HAP-1 (cell line): ENCODE data around the gene CYP11A1.
"Not testable (repeated sequence)": the region's sequence is repeated elsewhere in the genome, so short reads cannot be mapped to it uniquely, and the experiment has no call there.

Experiments used
- DNase-seq, 2 experiments: peaks; one replicate each; pipeline ENCODE4 v3.0.0-alpha.2; 2016 to 2020; ENCODE audit warnings: low spot score in 2 of 2
- H3K27me3 ChIP-seq: fragments of 250-450 bp; sonication (Bioruptor Pico); 2 replicates; pipeline ENCODE4 v1.5.1; 2020; ENCODE audit warnings: low read depth, mild to moderate bottlenecking, moderate library complexity
- H3K36me3 ChIP-seq: fragments of 250-450 bp; sonication (Bioruptor Pico); replicated peaks from 2 replicates; pipeline ENCODE4 v1.5.1; 2020; ENCODE audit warnings: mild to moderate bottlenecking
- H3K4me1 ChIP-seq: fragments of 250-450 bp; sonication (Bioruptor Pico); 2 replicates; pipeline ENCODE4 v1.5.1; 2020; ENCODE audit warnings: mild to moderate bottlenecking
- H3K4me3 ChIP-seq: fragments of 250-450 bp; sonication (Bioruptor Pico); 2 replicates; pipeline ENCODE4 v1.5.1; 2020; ENCODE audit warnings: mild to moderate bottlenecking, moderate library complexity
- H3K9me3 ChIP-seq: fragments of 250-450 bp; sonication (Bioruptor Pico); 2 replicates; pipeline ENCODE4 v1.5.1; 2020; ENCODE audit warnings: mild to moderate bottlenecking, moderate library complexity
- in situ Hi-C: fragments of 300-500 bp; cut with MboI; formaldehyde crosslinking; loops from 3 replicates; pipeline ENCODE4 v1.14.3; 2020; ENCODE audit warnings: low sequenced_read_pairs, inconsistent platforms, mixed read lengths

The CYP11A1 gene

GRCh38 chr15:74397239-74398068 lies 30.0 kb upstream of the CYP11A1 start:
- in situ Hi-C loops: no loop called here
- Histone ChIP-seq H3K36me3 (no peaks in the 10 kb centered on the region), H3K4me1 (no peaks in the 10 kb centered on the region), H3K9me3 (no peaks in the 10 kb centered on the region), H3K27me3 (peaks cover 20% of the 10 kb centered on the region), H3K4me3 (no peak overlapping the region)
- no peak for DNase-seq

DNA sequence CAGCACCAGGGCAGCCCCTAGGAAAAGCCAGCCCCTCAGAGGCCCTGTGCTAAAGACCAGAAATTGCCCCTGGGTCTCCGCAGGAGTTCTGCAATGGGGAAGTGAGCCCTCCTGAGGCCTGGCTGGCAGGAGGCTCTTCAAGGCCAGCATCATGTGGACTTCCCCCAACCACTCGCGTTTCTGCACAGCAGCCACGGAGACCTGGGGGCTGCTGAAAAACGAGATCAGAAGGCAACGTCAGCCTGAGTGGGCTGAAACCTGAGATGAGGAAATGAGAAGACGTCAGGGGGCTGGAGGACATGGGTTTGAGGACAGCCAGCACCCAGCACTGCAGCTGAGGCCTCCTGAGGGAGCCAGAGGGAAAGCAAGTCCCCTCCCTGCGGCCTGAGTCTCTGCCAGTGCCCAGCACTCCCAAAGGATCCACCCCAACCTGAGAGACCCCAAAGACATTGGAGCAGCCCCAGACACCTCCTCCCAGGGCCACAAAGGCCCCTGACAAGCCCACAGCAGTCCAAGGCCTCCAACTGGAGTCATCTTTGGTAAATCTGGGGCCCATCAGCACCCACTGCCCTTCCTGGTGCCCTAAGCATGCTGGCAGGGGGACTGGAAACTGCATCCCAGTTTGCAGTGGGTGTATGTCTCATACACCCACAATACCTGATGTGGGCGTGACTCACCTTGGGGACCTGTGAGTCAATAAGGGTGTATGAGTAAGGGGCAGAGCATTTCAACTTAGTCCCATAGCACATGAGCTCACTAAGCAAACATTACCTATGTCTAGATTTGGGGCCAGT lies 29.2 kb upstream of the CYP11A1 start:
- DNase-seq: no peak

DNA sequence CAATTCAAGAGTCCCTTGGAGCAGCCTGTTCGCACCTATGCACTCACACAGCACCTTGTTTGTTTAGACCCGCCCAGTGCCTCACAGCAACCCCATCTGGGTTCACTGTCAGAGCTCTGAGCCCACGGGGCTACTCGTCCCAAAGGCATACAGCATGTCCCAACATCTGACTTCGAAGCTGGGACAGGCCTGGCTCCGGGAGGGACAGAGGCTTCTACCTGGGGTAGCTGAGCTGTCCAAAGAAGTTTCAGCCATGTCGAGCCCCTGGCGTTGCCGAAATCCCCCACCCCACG lies 28.6 kb upstream of the CYP11A1 start:
- in situ Hi-C loops: no loop called here
- H3K9me3 ChIP-seq: no peaks in the 10 kb centered on the region
- H3K4me1 ChIP-seq: no peaks in the 10 kb centered on the region
- no peaks in the 10 kb centered on the region for H3K36me3 ChIP-seq
- no peak for DNase-seq
- no peak overlapping the region for H3K4me3 ChIP-seq
- H3K27me3 ChIP-seq: peaks cover 8% of the 10 kb centered on the region

More for the DNA sequence above, 29.2 kb upstream of the CYP11A1 start:
- Histone ChIP-seq H3K27me3 (peaks cover 12% of the 10 kb centered on the region), H3K4me3 (no peak overlapping the region), H3K9me3 (no peaks in the 10 kb centered on the region), H3K36me3 (no peaks in the 10 kb centered on the region), H3K4me1 (no peaks in the 10 kb centered on the region)
- in situ Hi-C loops: no loop called here

DNA sequence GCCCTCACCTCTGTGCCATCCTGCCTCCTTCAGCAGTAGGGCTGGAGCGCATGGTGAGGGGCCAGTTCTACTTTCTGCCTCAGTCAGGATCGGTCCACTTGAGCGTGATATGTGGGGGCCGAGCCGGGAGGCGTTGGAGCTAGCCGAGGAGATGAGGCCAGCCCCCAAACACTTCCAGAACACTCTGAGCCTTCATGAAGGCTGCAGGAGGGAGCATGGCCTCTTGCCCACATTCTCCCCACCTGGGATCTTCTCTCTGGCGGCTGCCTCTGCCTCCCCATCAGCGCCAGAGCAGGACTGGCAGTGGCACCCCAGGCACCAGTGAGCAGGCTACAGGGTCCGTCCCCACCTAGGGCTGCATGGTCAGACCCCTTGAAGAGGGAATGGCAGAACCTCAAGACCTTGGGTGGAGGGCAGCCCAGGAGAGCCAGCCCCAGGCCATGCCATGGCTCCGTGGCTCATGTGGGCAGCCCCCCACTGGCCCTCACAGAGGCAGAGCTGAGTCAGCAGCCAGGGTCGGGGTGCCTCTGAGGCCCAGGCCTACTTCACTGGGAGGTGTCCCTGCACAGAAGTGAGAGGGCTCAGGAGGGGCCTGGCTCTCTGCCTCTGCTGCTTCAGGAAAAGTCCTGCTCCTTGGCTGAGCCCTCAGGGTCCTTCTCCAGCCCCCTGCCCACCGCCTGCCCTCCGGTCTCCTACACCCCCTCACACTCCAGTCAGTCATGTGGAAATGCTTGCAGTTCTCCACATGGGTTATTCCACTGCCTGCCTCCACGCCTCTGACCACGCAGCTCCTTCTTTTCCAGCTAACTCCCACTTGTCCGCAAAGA lies 28.1 kb upstream of the CYP11A1 start:
- no peaks in the 10 kb centered on the region for H3K9me3 ChIP-seq
- H3K36me3 ChIP-seq: no peaks in the 10 kb centered on the region
- H3K4me3 ChIP-seq: no peak overlapping the region
- peaks cover 4% of the 10 kb centered on the region for H3K27me3 ChIP-seq
- in situ Hi-C loops: no loop called here
- DNase-seq: no peak
- no peaks in the 10 kb centered on the region for H3K4me1 ChIP-seq

DNA sequence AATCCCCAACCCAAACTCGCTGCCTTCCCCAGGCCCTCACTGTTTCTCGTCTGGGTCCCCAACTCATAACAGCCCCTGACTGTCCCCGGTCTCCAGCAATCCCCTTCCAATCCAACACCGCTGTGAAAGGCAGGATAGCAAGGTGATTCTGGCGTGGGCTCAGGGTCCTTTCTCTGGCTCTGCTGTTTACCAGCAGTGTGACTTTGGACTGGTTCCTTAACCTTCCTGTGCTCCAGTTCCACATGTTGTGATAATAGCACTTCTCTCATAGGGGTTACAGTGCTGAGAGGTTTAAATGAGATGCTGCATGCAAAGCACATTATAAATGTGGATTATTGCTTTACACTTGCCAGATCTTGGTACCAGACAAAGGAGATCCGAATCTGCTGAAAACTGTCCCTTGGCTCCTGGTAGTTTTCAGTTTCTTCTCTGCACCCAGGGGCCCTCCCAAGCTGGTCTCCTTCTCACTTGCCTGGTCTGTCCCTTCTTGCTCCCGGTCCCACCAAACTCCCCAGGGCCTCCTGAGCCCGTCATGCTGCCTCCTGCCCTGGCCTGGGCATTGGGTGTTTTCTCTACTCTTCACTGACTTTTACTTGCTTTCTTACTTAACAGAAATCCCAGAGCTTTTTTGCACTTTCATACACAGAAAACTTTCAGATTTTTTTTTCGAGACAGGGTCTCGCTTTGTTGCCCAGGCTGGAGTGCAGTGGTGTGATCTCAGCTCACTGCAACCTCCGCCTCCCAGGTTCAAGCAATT lies 26.8 kb upstream of the CYP11A1 start:
- Histone ChIP-seq H3K4me1 (no peaks in the 10 kb centered on the region), H3K4me3 (no peak overlapping the region), H3K9me3 (no peaks in the 10 kb centered on the region), H3K36me3 (no peaks in the 10 kb centered on the region), H3K27me3 (peaks cover 4% of the 10 kb centered on the region)
- in situ Hi-C loops: no loop called here
- no peak for DNase-seq

- no peak overlapping the region for H3K4me3 ChIP-seq
- no peak for DNase-seq
- H3K27me3 ChIP-seq: peaks cover 4% of the 10 kb centered on the region
- no peaks in the 10 kb centered on the region for H3K36me3 ChIP-seq
- H3K4me1 ChIP-seq: no peaks in the 10 kb centered on the region
- in situ Hi-C loops: no loop called here
- H3K9me3 ChIP-seq: no peaks in the 10 kb centered on the region
Observed at GRCh38 chr15:74393423-74393822, 26.0 kb upstream of the CYP11A1 start.

- H3K27me3 ChIP-seq: peaks cover 4% of the 10 kb centered on the region
- no peaks in the 10 kb centered on the region for H3K4me1 ChIP-seq
- DNase-seq: no peak
- H3K9me3 ChIP-seq: no peaks in the 10 kb centered on the region
- no peak overlapping the region for H3K4me3 ChIP-seq
- in situ Hi-C loops: no loop called here
- H3K36me3 ChIP-seq: no peaks in the 10 kb centered on the region
Observed at GRCh38 chr15:74392902-74393301, 25.5 kb upstream of the CYP11A1 start.

DNA sequence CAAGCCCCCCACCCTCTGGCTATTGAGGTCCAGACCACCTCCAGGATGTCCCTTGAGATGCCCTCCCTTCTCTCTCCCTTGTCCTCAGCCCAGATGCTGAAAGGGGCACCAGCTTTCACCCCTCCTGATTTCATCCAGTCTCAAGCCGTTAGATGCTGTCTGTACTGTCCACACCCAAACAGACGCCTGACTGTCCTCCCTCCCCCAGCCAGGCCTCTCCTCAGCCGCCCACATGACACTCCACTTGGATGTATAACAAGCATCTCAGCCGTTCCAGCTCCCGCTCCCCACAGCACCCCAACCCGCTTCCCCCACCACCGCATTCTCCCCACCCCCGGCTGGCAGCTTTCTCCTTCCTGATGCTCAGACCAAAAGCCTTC lies 25.0 kb upstream of the CYP11A1 start:
- Histone ChIP-seq H3K36me3 (no peaks in the 10 kb centered on the region), H3K9me3 (no peaks in the 10 kb centered on the region), H3K4me1 (no peaks in the 10 kb centered on the region), H3K4me3 (no peak overlapping the region), H3K27me3 (peaks cover 4% of the 10 kb centered on the region)
- in situ Hi-C loops: no loop called here
- DNase-seq: no peak

- Histone ChIP-seq H3K4me3 (no peak overlapping the region), H3K27me3 (peaks cover 4% of the 10 kb centered on the region), H3K9me3 (no peaks in the 10 kb centered on the region), H3K36me3 (no peaks in the 10 kb centered on the region), H3K4me1 (no peaks in the 10 kb centered on the region)
- no peak for DNase-seq
- in situ Hi-C loops: no loop called here
Observed at GRCh38 chr15:74391582-74392450, 24.4 kb upstream of the CYP11A1 start.

DNA sequence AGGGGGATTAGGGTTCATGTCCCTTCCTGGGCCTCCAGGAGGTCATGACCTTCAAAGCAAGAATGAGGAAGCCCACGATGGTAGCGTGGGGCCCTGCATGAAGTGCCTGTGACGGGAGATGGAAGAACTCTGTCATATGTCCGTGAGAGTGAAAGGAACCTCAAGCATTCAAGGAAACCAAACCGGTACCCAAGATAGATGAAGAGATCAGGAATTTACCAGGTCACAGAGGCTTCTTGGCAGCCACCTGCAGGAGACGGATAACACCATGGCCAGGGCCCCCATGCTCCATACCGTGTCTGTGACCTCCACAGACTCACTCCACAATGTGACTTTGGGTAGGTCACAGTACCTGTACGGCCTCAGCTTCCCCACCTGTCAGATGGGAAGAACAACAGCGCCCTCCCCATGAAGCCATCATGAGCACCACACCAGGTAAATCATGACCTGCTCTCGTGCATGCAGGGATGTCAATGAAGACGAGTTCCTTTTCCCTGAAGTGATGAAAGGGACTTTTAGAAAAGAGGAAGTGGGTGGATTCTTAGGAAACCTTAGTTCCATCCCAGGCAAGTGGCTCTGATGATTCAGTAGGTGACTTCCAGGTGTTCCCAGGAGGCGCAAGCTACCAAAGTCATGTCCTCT lies 23.3 kb upstream of the CYP11A1 start:
- H3K27me3 ChIP-seq: peaks cover 4% of the 10 kb centered on the region
- no peak for DNase-seq
- in situ Hi-C loops: no loop called here
- H3K4me1 ChIP-seq: no peaks in the 10 kb centered on the region
- H3K36me3 ChIP-seq: no peaks in the 10 kb centered on the region
- no peaks in the 10 kb centered on the region for H3K9me3 ChIP-seq
- no peak overlapping the region for H3K4me3 ChIP-seq

DNA sequence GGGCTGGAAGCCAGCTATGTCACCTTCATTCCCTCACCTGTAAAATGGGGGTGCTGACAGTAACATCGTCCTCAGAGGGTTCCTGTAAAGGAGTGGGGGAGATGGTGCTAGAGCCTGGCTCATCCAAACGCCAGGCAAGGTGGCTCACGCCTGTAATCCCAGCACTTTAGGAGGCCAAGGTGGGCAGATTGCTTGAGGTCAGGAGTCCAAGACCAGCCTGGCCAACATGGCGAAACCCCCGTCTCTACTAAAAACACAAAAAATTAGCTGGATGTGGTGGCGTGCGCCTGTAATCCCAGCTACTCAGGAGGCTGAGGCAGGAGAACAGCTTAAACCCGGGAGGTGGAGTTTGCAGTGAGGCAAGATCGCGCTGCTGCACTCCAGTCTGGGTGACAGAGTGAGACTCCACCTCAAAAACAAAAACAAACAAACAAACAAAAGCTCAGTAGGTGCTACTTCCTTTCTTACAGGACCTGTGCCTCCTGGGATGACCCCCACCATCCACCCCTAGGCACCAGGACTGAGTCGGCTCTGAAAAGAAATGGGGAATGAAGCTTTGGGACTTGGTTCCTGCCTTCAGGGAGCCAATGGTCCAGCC lies 22.7 kb upstream of the CYP11A1 start:
- H3K27me3 ChIP-seq, H3K4me1 ChIP-seq, in situ Hi-C loops, H3K4me3 ChIP-seq, H3K36me3 ChIP-seq, H3K9me3 ChIP-seq, DNase-seq: not testable (repeated sequence)
